PC-9 (cell line): Measurements from ENCODE around the gene GPBP1. TPM values are rescaled to one million over a fixed set of nuclear protein-coding genes. Genes with fewer than 3 reads are reported as not detected.

Experiments
- BruUV-seq: library from RNA; stranded (reverse); fragments of 400-500 nt; replicated peaks from 2 replicates; lab custom pipeline; 2021; lab: Mats Ljungman, UMichigan
- CTCF ChIA-PET: fragments of 300-600 bp; sonication (Branson Sonifier 250); formaldehyde crosslinking; loops from one replicate; lab custom pipeline; 2022; ENCODE audit warnings: antibody characterized with exemption; lab: Charles Lee
- POLR2A ChIA-PET: fragments of 300-600 bp; sonication (Branson Sonifier 250); formaldehyde crosslinking; loops from one replicate; lab custom pipeline; 2022; ENCODE audit warnings: antibody characterized with exemption; ENCODE audit not compliant: unreplicated experiment; lab: Charles Lee
- DNase-seq, 2 experiments: peaks; one replicate each; pipeline versions ENCODE4 v3.0.0 to v3.0.0-alpha.2; 2015 to 2022; ENCODE audit warnings: mixed read lengths in 1 of 2
- H2AFZ ChIP-seq: fragments of 200-600 bp; sonication (generic); 2 replicates; pipeline ENCODE4 v1.8.1; 2017; ENCODE audit warnings: antibody characterized with exemption
- H3F3A ChIP-seq: fragments of 200-600 bp; sonication (generic); 2 replicates; pipeline ENCODE4 v1.8.1; 2017; ENCODE audit warnings: antibody characterized with exemption, mild to moderate bottlenecking, low read depth; ENCODE audit not compliant: insufficient read depth
- H3K27ac ChIP-seq: fragments of 200-600 bp; sonication (generic); 2 replicates; pipeline ENCODE4 v1.6.1; 2016; ENCODE audit warnings: mixed run types
- H3K27me3 ChIP-seq: fragments of 200-600 bp; sonication (generic); 2 replicates; pipeline ENCODE4 v1.6.1; 2016; ENCODE audit warnings: low read depth, mixed run types; ENCODE audit not compliant: insufficient read depth
- H3K36me3 ChIP-seq: fragments of 200-600 bp; sonication (generic); 2 replicates; pipeline ENCODE4 v1.6.1; 2016; ENCODE audit warnings: low read depth, mixed run types
- H3K4me1 ChIP-seq: fragments of 200-600 bp; sonication (generic); replicated peaks from 2 replicates; pipeline ENCODE4 v1.6.1; 2016; ENCODE audit warnings: mixed run types; ENCODE audit not compliant: insufficient read depth
- H3K4me2 ChIP-seq: fragments of 200-600 bp; sonication (generic); 2 replicates; pipeline ENCODE4 v1.6.1; 2017; ENCODE audit warnings: mixed run types
- H3K4me3 ChIP-seq: fragments of 200-600 bp; sonication (generic); 2 replicates; pipeline ENCODE4 v1.6.1; 2016; ENCODE audit warnings: mixed run types
- H3K79me2 ChIP-seq: fragments of 200-600 bp; sonication (generic); 2 replicates; pipeline ENCODE4 v1.6.1; 2017; ENCODE audit warnings: low read depth, mixed run types
- H3K9me2 ChIP-seq: fragments of 200-600 bp; sonication (generic); 2 replicates; pipeline ENCODE4 v1.8.1; 2017; ENCODE audit warnings: mild to moderate bottlenecking; ENCODE audit not compliant: insufficient read depth
- H3K9me3 ChIP-seq: fragments of 200-600 bp; sonication (generic); 2 replicates; pipeline ENCODE4 v1.8.1; 2016; ENCODE audit warnings: low read depth; ENCODE audit not compliant: insufficient read depth
- H4K20me1 ChIP-seq: fragments of 200-600 bp; sonication (generic); 2 replicates; pipeline ENCODE4 v1.8.1; 2017; ENCODE audit not compliant: insufficient read depth
- EZH2 ChIP-seq: fragments of 200-600 bp; sonication (generic); IDR thresholded peaks from 2 replicates; pipeline ENCODE4 v1.8.0; 2017; ENCODE audit warnings: antibody characterized with exemption, low read depth
- intact Hi-C: fragments of 100-400 bp; cut with micrococcal nuclease; formaldehyde crosslinking; loops from one replicate; pipeline ENCODE4 v1.10.0; 2022; ENCODE audit not compliant: unreplicated experiment
- total RNA-seq: library from RNA; stranded (reverse); gene quantifications from 2 replicates; pipeline ENCODE4 v1.2.3, GENCODE V29; 2021
- TF ChIP-seq, protein P1 (sequence below): fragments of 200-600 bp; sonication (generic); conservative IDR thresholded peaks from 2 replicates; pipeline ENCODE4 v1.6.1; 2017; ENCODE audit warnings: mixed run types, antibody characterized with exemption, mild to moderate bottlenecking, moderate library complexity

GPBP1 gene
- total RNA-seq, 1 experiment from 2014 or later = 75.0 TPM

DNA sequence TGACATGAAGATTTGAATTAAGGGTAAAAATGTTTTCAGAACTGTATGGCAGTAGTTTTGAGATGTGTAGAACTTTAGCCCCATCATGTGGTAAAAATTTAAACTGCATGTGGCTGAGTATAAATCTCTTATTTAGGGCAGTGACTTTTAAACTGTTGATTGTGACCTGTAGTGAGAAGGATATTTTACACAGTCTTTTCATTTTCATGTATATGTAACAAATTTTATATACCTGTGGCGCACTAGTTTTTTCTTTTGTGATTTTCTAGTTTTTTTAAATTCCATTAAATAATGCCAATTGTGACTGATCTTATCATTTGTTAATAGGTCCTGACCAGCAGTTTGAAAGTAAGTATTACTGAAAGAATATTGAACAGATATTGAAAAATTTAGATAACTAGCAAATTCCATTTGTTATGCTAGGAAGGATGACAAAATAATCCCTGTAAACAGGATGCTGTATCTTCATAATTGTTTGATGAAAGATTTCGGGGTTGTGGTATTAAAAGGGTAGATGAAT lies 47.2 kb downstream of the GPBP1 start:
- no peak for TF ChIP-seq EZH2
- TF ChIP-seq, protein P1, sequence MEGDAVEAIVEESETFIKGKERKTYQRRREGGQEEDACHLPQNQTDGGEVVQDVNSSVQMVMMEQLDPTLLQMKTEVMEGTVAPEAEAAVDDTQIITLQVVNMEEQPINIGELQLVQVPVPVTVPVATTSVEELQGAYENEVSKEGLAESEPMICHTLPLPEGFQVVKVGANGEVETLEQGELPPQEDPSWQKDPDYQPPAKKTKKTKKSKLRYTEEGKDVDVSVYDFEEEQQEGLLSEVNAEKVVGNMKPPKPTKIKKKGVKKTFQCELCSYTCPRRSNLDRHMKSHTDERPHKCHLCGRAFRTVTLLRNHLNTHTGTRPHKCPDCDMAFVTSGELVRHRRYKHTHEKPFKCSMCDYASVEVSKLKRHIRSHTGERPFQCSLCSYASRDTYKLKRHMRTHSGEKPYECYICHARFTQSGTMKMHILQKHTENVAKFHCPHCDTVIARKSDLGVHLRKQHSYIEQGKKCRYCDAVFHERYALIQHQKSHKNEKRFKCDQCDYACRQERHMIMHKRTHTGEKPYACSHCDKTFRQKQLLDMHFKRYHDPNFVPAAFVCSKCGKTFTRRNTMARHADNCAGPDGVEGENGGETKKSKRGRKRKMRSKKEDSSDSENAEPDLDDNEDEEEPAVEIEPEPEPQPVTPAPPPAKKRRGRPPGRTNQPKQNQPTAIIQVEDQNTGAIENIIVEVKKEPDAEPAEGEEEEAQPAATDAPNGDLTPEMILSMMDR = peak; percentile 91
- no TSS peak for BruUV-seq
- peaks cover 23% of the 10 kb centered on the region for H3F3A ChIP-seq
- peaks cover 32% of the 10 kb centered on the region for H3K4me1 ChIP-seq
- intact Hi-C loops = loop anchor here (1.0 to 2.0 kb wide), 2 partner anchors 83 to 950 kb away; no protein-coding TSS in a partner anchor
- peak overlapping the region; percentile 38; the same call in 1 of the 2 replicates for H3K27ac ChIP-seq
- peaks cover 5% of the 10 kb centered on the region; the same call in 1 of the 2 replicates for H3K36me3 ChIP-seq
- no peaks in the 10 kb centered on the region; the same call in 1 of the 2 replicates for H3K9me3 ChIP-seq
- ChIA-PET CTCF (interaction anchor here (0.6 kb wide), 1 partner anchor 774 kb away, joined by 3 read pairs; no protein-coding TSS in a partner anchor), POLR2A (no interaction called here)
- no peak overlapping the region for H3K4me2 ChIP-seq
- peak in 1 of 2 experiments; percentile 59 for DNase-seq
- peaks cover 93% of the 10 kb centered on the region for H3K79me2 ChIP-seq
- no peaks in the 10 kb centered on the region for H3K27me3 ChIP-seq
- no peak overlapping the region for H2AFZ ChIP-seq
- no peaks in the 10 kb centered on the region for H3K9me2 ChIP-seq
- no peak overlapping the region for H3K4me3 ChIP-seq
- H4K20me1 ChIP-seq = peaks cover 35% of the 10 kb centered on the region

DNA sequence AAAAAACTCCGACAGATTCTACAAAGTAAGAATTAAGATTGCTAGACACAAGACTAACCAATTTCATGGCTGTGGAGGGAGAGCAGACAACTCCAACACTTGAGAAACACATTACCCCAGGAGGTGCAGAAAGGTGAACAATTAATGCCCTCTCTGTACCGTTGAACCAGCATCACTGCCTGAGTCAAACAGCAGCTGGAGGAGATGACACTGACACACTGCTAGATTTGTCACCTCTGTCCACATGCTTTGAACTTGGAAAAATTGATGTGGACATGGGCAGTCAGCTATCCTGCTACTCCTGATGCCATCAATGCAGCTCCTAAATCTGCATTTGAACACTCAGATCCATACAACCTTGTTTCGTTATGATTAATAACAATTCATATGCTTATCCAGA lies 51.7 kb downstream of the GPBP1 start:
- Histone ChIP-seq H3K79me2 (peaks cover 87% of the 10 kb centered on the region), H3K4me1 (peaks cover 3% of the 10 kb centered on the region; the same call in 1 of the 2 replicates), H2AFZ (no peak overlapping the region), H3F3A (peaks cover 3% of the 10 kb centered on the region), H3K27ac (no peak overlapping the region), H4K20me1 (peaks cover 23% of the 10 kb centered on the region), H3K27me3 (no peaks in the 10 kb centered on the region), H3K9me2 (no peaks in the 10 kb centered on the region), H3K4me3 (no peak overlapping the region), H3K9me3 (no peaks in the 10 kb centered on the region), H3K4me2 (no peak overlapping the region), H3K36me3 (peaks cover 8% of the 10 kb centered on the region; the same call in 1 of the 2 replicates)
- no TSS peak for BruUV-seq
- no peak for TF ChIP-seq EZH2
- TF ChIP-seq, protein P1 = no peak
- no peak for DNase-seq
- ChIA-PET CTCF (no interaction called here), POLR2A (interaction anchor here (0.7 kb wide), 1 partner anchor 11 kb away, joined by 3 read pairs; no protein-coding TSS in a partner anchor)
- intact Hi-C loops = no loop called here

DNA sequence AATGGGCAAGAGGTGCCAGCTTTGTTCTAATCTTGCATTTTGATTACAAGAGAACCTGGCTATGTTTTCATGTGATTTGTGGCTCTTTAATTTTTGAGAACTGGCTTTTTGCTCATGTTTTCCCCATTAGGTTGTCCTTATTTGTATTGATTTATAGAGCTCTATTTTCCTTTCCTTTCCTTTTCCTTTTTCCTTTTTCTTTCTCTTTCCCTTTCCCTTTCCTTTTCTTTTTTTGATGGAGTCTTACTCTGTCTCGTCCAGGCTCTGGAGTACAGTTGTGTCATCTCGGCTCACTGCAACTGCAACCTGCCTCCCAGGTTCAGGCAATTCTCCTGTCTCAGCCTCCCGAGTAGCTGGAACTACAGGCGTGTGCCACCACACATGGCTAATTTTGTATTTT lies 55.5 kb downstream of the GPBP1 start:
- intact Hi-C loops = no loop called here
- Histone ChIP-seq H3K9me2 (no peaks in the 10 kb centered on the region), H3K9me3 (peaks cover 10% of the 10 kb centered on the region; the same call in 1 of the 2 replicates), H3K27ac (no peak overlapping the region), H3K4me2 (no peak overlapping the region), H3F3A (peaks cover 9% of the 10 kb centered on the region; the same call in 1 of the 2 replicates), H3K4me1 (no peaks in the 10 kb centered on the region), H4K20me1 (no peaks in the 10 kb centered on the region; the same call in 1 of the 2 replicates), H3K36me3 (peaks cover 36% of the 10 kb centered on the region), H2AFZ (no peak overlapping the region), H3K27me3 (no peaks in the 10 kb centered on the region), H3K79me2 (peaks cover 76% of the 10 kb centered on the region), H3K4me3 (no peak overlapping the region)
- DNase-seq = no peak
- BruUV-seq = no TSS peak
- no peak for TF ChIP-seq EZH2
- TF ChIP-seq, protein P1 = no peak
- POLR2A ChIA-PET = no interaction called here
- CTCF ChIA-PET = interaction anchor here (1.1 kb wide), 1 partner anchor 315 kb away, joined by 3 read pairs; no protein-coding TSS in a partner anchor
